ENCODE results near the gene COL2A1. TPM values are rescaled to one million over a fixed set of nuclear protein-coding genes. Genes with fewer than 3 reads are reported as not detected.

Gene COL2A1
- total RNA-seq, 1 donor from 2014 or later: 86.4 TPM

DNA sequence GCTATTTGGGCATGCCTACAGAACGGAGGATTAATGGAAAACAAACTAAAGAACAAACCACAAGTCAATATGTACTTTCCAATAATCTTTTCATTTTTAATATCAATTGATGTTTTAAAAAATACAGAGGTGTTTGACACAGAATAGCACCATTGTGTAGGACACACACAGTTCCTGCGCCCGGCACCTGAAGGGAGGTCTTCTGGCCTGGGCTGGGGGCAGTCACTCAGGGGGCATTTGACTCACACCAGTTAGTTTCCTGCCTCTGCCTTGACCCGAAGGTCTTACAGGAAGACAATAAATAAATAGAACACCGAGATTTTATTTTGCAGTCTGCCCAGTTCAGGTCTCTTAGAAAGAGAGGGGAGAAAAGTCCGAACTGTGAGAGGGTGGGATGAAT lies 31.4 kb downstream of the COL2A1 start:
- no peak overlapping the region for H3K4me3 Mint-ChIP-seq
- no peaks in the 10 kb centered on the region for H3K27me3 Mint-ChIP-seq (ENCODE audit: low read depth)
- H3K36me3 Mint-ChIP-seq: peaks cover 11% of the 10 kb centered on the region
- DNase-seq (ENCODE audit: low spot score in 2 of 2, unreplicated experiment in 2 of 2): no peak
- TF ChIP-seq, protein P1, sequence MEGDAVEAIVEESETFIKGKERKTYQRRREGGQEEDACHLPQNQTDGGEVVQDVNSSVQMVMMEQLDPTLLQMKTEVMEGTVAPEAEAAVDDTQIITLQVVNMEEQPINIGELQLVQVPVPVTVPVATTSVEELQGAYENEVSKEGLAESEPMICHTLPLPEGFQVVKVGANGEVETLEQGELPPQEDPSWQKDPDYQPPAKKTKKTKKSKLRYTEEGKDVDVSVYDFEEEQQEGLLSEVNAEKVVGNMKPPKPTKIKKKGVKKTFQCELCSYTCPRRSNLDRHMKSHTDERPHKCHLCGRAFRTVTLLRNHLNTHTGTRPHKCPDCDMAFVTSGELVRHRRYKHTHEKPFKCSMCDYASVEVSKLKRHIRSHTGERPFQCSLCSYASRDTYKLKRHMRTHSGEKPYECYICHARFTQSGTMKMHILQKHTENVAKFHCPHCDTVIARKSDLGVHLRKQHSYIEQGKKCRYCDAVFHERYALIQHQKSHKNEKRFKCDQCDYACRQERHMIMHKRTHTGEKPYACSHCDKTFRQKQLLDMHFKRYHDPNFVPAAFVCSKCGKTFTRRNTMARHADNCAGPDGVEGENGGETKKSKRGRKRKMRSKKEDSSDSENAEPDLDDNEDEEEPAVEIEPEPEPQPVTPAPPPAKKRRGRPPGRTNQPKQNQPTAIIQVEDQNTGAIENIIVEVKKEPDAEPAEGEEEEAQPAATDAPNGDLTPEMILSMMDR (IDR thresholded peaks at IDR 0.05; ENCODE audit: unreplicated experiment): no peak
- H3K27ac Mint-ChIP-seq: no peak overlapping the region
- no peaks in the 10 kb centered on the region for H3K9me3 Mint-ChIP-seq
- H3K4me1 Mint-ChIP-seq: peaks cover 4% of the 10 kb centered on the region

DNA sequence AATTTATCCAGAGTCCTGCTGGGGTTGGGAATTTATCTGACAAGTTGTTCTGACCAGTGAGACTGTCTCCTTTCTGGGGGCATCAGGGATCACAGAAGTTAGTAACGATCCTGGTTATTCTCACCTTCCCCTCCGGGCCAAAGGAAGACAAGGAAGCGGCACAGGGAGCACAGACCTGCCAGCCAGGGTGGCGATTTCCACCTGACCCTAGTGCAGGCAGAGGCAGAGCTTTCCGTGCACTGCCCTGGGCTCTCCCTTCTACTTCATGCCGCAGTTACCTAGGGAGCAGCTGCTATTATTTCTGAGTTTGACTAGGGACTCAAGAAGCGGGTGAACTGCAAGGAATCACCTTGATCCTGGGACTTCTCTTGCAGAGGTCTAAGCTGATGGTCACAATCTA lies 33.4 kb downstream of the COL2A1 start:
- H3K9me3 Mint-ChIP-seq: no peaks in the 10 kb centered on the region
- TF ChIP-seq, protein P1 (IDR thresholded peaks at IDR 0.05; ENCODE audit: unreplicated experiment): no peak
- no peak overlapping the region for H3K27ac Mint-ChIP-seq
- H3K36me3 Mint-ChIP-seq: peaks cover 16% of the 10 kb centered on the region
- DNase-seq (ENCODE audit: low spot score in 2 of 2, unreplicated experiment in 2 of 2): no peak
- H3K4me1 Mint-ChIP-seq: no peaks in the 10 kb centered on the region
- H3K4me3 Mint-ChIP-seq: no peak overlapping the region
- H3K27me3 Mint-ChIP-seq (ENCODE audit: low read depth): no peaks in the 10 kb centered on the region

DNA sequence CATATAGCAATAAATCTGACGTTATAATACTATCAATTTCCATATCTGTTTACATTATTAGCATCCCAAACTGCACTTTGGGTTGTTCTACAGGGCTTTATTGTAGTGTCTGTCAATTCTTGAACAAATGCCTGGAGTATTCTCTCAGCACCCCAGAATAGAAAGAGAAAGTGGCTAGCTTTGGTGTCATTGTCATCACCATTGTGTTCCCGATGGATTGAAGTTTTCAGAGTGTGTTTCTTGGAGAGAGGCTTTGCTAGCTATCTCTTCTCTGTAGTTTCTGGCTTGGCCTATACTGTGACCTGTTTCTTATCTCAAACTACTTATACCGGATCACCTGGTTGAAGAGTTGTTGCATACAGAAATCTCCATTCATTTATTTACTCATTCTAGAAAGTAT lies 34.4 kb downstream of the COL2A1 start:
- TF ChIP-seq, protein P1 (IDR thresholded peaks at IDR 0.05; ENCODE audit: unreplicated experiment): no peak
- no peak for DNase-seq (ENCODE audit: low spot score in 2 of 2, unreplicated experiment in 2 of 2)
- Mint-ChIP-seq H3K9me3 (no peaks in the 10 kb centered on the region), H3K4me1 (no peaks in the 10 kb centered on the region), H3K36me3 (peaks cover 16% of the 10 kb centered on the region), H3K27ac (no peak overlapping the region), H3K27me3 (ENCODE audit: low read depth) (no peaks in the 10 kb centered on the region), H3K4me3 (no peak overlapping the region)

DNA sequence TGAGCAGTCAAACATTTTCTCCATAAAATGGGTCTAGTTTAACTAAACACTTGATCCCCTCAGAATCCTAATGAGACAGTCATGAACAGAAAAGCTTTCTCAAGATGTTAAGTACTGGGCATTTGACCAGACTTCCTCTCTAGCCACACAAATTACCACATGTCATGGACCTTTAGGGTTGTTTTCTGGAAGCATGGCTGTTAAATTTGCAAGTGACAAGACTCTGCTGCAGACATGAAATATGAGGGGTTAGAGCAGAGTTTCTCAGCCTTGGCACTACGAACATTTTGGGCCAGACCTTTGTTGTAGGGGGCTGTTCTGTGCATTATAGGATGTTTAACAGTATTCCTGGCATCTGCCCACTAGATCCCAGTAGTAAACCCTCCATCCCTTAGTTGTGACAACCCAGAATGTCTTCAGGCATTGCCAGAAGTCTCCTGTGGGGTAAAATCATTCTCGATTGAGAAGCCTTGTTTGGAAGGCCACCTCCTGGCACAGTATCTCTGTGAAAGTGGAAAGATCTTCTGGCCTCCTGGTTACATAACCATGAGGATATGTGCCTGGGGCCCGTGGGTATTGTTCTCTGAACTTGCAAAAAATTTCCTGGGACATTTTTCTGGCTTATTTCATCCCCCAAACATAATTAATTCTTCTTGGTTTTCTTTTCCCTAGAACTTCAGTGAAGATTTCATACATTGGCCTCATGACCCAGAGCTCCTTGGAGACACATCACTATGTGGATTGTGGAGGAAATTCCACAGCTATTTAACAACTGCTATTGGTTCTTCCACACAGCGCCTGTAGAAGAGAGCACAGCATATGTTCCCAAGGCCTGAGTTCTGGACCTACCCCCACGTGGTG lies 36.6 kb downstream of the COL2A1 start:
- Mint-ChIP-seq H3K36me3 (peaks cover 16% of the 10 kb centered on the region), H3K27me3 (ENCODE audit: low read depth) (no peaks in the 10 kb centered on the region), H3K4me1 (peaks cover 19% of the 10 kb centered on the region), H3K9me3 (no peaks in the 10 kb centered on the region), H3K27ac (no peak overlapping the region), H3K4me3 (no peak overlapping the region)
- no peak for DNase-seq (ENCODE audit: low spot score in 2 of 2, unreplicated experiment in 2 of 2)
- TF ChIP-seq, protein P1 (IDR thresholded peaks at IDR 0.05; ENCODE audit: unreplicated experiment): no peak

DNA sequence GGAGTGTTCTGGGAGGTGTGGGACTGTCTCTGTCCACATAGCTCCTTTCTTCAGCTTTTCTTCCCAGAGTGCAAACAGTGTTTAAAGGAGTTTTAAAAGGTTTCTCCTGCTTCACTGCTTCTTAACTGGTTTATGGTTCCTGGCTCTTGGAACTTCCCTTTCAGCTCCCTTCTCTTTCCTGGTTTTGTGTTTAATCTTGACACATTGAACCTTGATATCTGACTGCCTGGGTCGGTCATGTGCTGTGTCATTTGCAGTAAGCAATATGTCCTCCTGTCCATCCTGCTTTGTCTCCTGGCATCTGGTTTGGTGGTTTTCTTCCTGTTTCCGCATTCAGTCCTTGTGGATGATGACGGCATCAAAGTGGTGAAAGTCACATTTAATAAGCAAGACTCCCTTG lies 38.7 kb downstream of the COL2A1 start:
- Mint-ChIP-seq H3K27me3 (ENCODE audit: low read depth) (no peaks in the 10 kb centered on the region), H3K4me3 (no peak overlapping the region), H3K36me3 (peaks cover 12% of the 10 kb centered on the region), H3K27ac (no peak overlapping the region), H3K9me3 (no peaks in the 10 kb centered on the region), H3K4me1 (peaks cover 27% of the 10 kb centered on the region)
- TF ChIP-seq, protein P1 (IDR thresholded peaks at IDR 0.05; ENCODE audit: unreplicated experiment): no peak
- DNase-seq (ENCODE audit: low spot score in 2 of 2, unreplicated experiment in 2 of 2): no peak
